ENCODE results near the gene GPC6.

GPC6 gene

DNA sequence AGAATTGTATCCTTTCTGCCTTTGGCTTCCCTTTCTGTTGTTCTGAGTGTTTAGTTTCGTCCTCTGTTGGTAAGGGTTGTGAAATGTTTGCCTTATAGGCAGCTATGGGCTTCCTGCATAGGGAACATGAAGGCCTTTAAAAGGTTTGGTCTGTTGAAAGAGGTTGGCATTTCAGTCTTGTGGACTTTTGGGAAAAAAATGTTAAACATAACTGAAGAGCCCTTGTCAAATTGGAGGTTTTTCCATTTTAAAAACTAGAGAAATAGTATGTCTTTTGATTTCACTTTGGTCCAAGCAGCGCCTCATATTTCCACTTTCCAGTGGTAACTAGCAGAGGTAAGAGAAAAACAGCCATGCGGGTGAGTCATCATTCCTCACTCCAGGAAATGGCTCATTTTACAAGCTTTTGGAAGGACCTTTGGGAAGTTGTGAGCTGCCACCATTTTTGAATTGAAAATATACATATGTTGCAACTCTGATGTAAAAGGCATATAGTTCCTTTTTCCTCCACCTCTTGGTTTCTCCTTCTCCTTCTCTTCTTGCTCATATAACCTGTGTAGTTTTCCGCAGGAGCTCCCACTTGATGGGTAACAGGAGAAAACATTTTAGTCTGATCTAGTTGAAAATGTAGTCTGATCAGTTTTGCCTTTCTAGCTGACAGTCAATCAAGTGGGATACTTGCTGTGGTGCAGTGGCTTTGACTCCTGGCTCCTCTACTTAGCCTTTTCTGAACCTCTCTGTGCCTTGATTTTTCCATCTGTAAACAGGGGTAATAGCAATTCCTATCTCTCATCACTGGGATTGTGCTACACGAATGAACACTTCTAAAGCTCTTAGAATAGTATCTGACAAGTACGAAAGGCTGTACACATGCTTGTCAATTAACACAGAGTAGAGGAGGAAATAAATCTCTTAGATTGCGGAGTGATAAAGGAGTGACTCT lies 23.0 kb downstream of the GPC6 start:
- Histone ChIP-seq H3K9me3 (replicated peaks in 1 of 2; ENCODE audit: control insufficient read depth in 2 of 2, insufficient read depth in 1 of 2, low read depth in 1 of 2, low read length in 2 of 2) (no peaks in the 10 kb centered on the region), H2AK5ac (ENCODE audit: low read depth, low read length) (no peak overlapping the region), H2AFZ (ENCODE audit: low read length) (no peak overlapping the region), H3K4ac (ENCODE audit: low read length) (no peak overlapping the region), H3K27ac (replicated peaks; ENCODE audit: low read length) (no peak overlapping the region), H3K18ac (ENCODE audit: low read length) (no peak overlapping the region), H3K4me1 (ENCODE audit: control insufficient read depth in 2 of 2, insufficient read depth in 1 of 2, low read depth in 1 of 2, low read length in 2 of 2) (peaks cover 3 to 7% of the 10 kb centered on the region in 2 donors), H2BK120ac (ENCODE audit: low read depth, low read length) (no peak overlapping the region), H3K14ac (ENCODE audit: low read length) (no peak overlapping the region), H4K8ac (ENCODE audit: low read depth, low read length) (no peak overlapping the region), H3K36me3 (replicated peaks in 1 of 2; ENCODE audit: control insufficient read depth in 2 of 2, insufficient read depth in 2 of 2, low read length in 2 of 2) (no peaks in the 10 kb centered on the region), H4K91ac (ENCODE audit: low read depth, low read length, poor library complexity) (no peak overlapping the region), H2BK5ac (ENCODE audit: low read length) (no peak overlapping the region), H3K9ac (ENCODE audit: low read depth, low read length, poor library complexity) (no peak overlapping the region), H2BK15ac (ENCODE audit: low read length) (no peak overlapping the region), H2BK12ac (ENCODE audit: low read length) (no peak overlapping the region), H3K4me2 (ENCODE audit: insufficient read depth, low read length, poor library complexity, severe bottlenecking) (no peak overlapping the region), H3K4me3 (ENCODE audit: low read length in 2 of 2) (no peak overlapping the region), H3K23ac (ENCODE audit: low read depth, low read length, poor library complexity) (no peak overlapping the region), H3K27me3 (ENCODE audit: control insufficient read depth in 3 of 3, insufficient read depth in 3 of 3, low read depth in 1 of 3, low read length in 3 of 3) (no peaks in the 10 kb centered on the region), H3K79me1 (ENCODE audit: low read depth, low read length) (no peaks in the 10 kb centered on the region)
- DNase-seq (ENCODE audit: low spot score) = no peak
- no CpG with 5 or more reads among the region's 7 CpGs for WGBS, 2 donors (ENCODE audit: extremely low coverage in 2 of 2, insufficient read length in 2 of 2, insufficient replicate concordance in 1 of 2)

- no peak overlapping the region for H3K9ac ChIP-seq (ENCODE audit: low read depth, low read length, poor library complexity)
- H2BK15ac ChIP-seq (ENCODE audit: low read length) = no peak overlapping the region
These were observed 28.2 kb downstream of the GPC6 start for GRCh38 chr13:93254775-93255174.

DNA sequence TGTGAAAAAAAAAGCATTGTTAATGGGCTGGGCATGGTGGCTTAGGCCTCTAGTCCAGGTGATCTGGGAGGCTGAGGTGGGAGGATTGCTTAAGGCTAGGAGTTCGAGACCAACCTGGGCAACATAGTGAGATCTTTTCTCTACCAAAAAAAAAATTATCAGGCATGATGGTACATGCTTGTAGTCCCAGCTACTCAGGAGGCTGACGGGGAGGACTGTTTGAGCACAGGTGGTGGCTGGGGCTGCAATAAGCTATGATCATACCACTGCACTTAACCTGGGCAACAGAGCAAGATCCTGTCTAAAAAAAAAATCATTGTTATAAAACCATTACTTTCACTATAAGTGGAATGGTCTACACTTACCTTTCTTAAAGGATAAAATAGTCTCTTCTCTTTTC lies 30.4 kb downstream of the GPC6 start:
- no peaks in the 10 kb centered on the region for H3K9me3 ChIP-seq (replicated peaks in 1 of 2; ENCODE audit: control insufficient read depth in 2 of 2, insufficient read depth in 1 of 2, low read depth in 1 of 2, low read length in 2 of 2)
- no peak overlapping the region for H3K4me3 ChIP-seq (ENCODE audit: low read length in 2 of 2)
- H3K4ac ChIP-seq (ENCODE audit: low read length) = no peak overlapping the region
- no peaks in the 10 kb centered on the region for H3K36me3 ChIP-seq (replicated peaks in 1 of 2; ENCODE audit: control insufficient read depth in 2 of 2, insufficient read depth in 2 of 2, low read length in 2 of 2)
- no peak overlapping the region for H3K9ac ChIP-seq (ENCODE audit: low read depth, low read length, poor library complexity)
- no peak overlapping the region for H2BK15ac ChIP-seq (ENCODE audit: low read length)
- no peak overlapping the region for H3K27ac ChIP-seq (replicated peaks; ENCODE audit: low read length)
- no peak overlapping the region for H3K18ac ChIP-seq (ENCODE audit: low read length)
- no peak overlapping the region for H2BK120ac ChIP-seq (ENCODE audit: low read depth, low read length)
- no peak overlapping the region for H4K91ac ChIP-seq (ENCODE audit: low read depth, low read length, poor library complexity)
- H3K23ac ChIP-seq (ENCODE audit: low read depth, low read length, poor library complexity) = no peak overlapping the region
- H2AK5ac ChIP-seq (ENCODE audit: low read depth, low read length) = no peak overlapping the region
- H2BK5ac ChIP-seq (ENCODE audit: low read length) = no peak overlapping the region
- H3K27me3 ChIP-seq (ENCODE audit: control insufficient read depth in 3 of 3, insufficient read depth in 3 of 3, low read depth in 1 of 3, low read length in 3 of 3) = no peaks in the 10 kb centered on the region
- no peak overlapping the region for H3K14ac ChIP-seq (ENCODE audit: low read length)
- no peak for DNase-seq (ENCODE audit: low spot score)
- H2BK12ac ChIP-seq (ENCODE audit: low read length) = no peak overlapping the region
- no CpG with 5 or more reads among the region's 2 CpGs for WGBS, 2 donors (ENCODE audit: extremely low coverage in 2 of 2, insufficient read length in 2 of 2, insufficient replicate concordance in 1 of 2)
- no peak overlapping the region for H3K4me2 ChIP-seq (ENCODE audit: insufficient read depth, low read length, poor library complexity, severe bottlenecking)
- H4K8ac ChIP-seq (ENCODE audit: low read depth, low read length) = no peak overlapping the region
- no peaks in the 10 kb centered on the region for H3K4me1 ChIP-seq (ENCODE audit: control insufficient read depth in 2 of 2, insufficient read depth in 1 of 2, low read depth in 1 of 2, low read length in 2 of 2)
- no peaks in the 10 kb centered on the region for H3K79me1 ChIP-seq (ENCODE audit: low read depth, low read length)
- no peak overlapping the region for H2AFZ ChIP-seq (ENCODE audit: low read length)

More at GRCh38 chr13:93254775-93255174, 28.2 kb downstream of the GPC6 start:
- Histone ChIP-seq H3K18ac (ENCODE audit: low read length) (no peak overlapping the region), H3K79me1 (ENCODE audit: low read depth, low read length) (no peaks in the 10 kb centered on the region), H3K14ac (ENCODE audit: low read length) (no peak overlapping the region), H2AFZ (ENCODE audit: low read length) (no peak overlapping the region), H3K9me3 (replicated peaks in 1 of 2; ENCODE audit: control insufficient read depth in 2 of 2, insufficient read depth in 1 of 2, low read depth in 1 of 2, low read length in 2 of 2) (no peaks in the 10 kb centered on the region), H3K27me3 (ENCODE audit: control insufficient read depth in 3 of 3, insufficient read depth in 3 of 3, low read depth in 1 of 3, low read length in 3 of 3) (no peaks in the 10 kb centered on the region), H2AK5ac (ENCODE audit: low read depth, low read length) (no peak overlapping the region), H2BK120ac (ENCODE audit: low read depth, low read length) (no peak overlapping the region), H3K4ac (ENCODE audit: low read length) (no peak overlapping the region), H3K4me3 (ENCODE audit: low read length in 2 of 2) (no peak overlapping the region), H2BK12ac (ENCODE audit: low read length) (no peak overlapping the region), H3K4me2 (ENCODE audit: insufficient read depth, low read length, poor library complexity, severe bottlenecking) (no peak overlapping the region), H4K91ac (ENCODE audit: low read depth, low read length, poor library complexity) (no peak overlapping the region), H3K27ac (replicated peaks; ENCODE audit: low read length) (no peak overlapping the region), H4K8ac (ENCODE audit: low read depth, low read length) (no peak overlapping the region), H3K36me3 (replicated peaks in 1 of 2; ENCODE audit: control insufficient read depth in 2 of 2, insufficient read depth in 2 of 2, low read length in 2 of 2) (no peaks in the 10 kb centered on the region), H2BK5ac (ENCODE audit: low read length) (no peak overlapping the region), H3K23ac (ENCODE audit: low read depth, low read length, poor library complexity) (no peak overlapping the region), H3K4me1 (ENCODE audit: control insufficient read depth in 2 of 2, insufficient read depth in 1 of 2, low read depth in 1 of 2, low read length in 2 of 2) (no peaks in the 10 kb centered on the region)
- DNase-seq (ENCODE audit: low spot score) = no peak
- WGBS, 2 donors (ENCODE audit: extremely low coverage in 2 of 2, insufficient read length in 2 of 2, insufficient replicate concordance in 1 of 2) = no CpG with 5 or more reads among the region's 4 CpGs

DNA sequence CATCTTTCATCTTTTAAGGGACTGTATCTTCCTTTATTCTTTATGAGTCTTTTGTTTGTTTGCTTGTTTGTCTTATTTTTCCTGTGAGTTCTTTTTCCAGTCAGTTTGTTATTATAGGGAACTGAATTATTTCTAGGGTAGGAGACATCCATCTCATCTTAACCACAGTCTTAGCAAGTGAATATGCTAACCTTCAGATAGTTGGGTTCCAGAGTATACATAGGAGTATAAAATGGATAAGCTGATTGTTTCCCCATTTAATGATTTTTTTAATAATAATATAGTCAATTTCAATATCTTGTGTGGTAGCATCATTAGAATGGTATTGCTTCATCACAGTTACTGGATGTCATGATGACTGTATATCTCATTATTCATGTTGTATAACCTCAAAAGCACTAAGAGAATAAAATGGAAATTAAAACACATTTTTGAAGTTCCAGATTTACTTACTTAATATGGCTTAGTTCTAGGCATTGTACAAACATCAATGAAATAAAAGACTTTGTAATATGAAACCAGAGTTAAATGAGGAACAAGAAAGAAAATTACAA lies 33.0 kb downstream of the GPC6 start:
- Histone ChIP-seq H3K27me3 (ENCODE audit: control insufficient read depth in 3 of 3, insufficient read depth in 3 of 3, low read depth in 1 of 3, low read length in 3 of 3) (no peaks in the 10 kb centered on the region), H3K9ac (ENCODE audit: low read depth, low read length, poor library complexity) (no peak overlapping the region), H3K14ac (ENCODE audit: low read length) (no peak overlapping the region), H3K36me3 (replicated peaks in 1 of 2; ENCODE audit: control insufficient read depth in 2 of 2, insufficient read depth in 2 of 2, low read length in 2 of 2) (no peaks in the 10 kb centered on the region), H3K4me1 (ENCODE audit: control insufficient read depth in 2 of 2, insufficient read depth in 1 of 2, low read depth in 1 of 2, low read length in 2 of 2) (no peaks in the 10 kb centered on the region), H2BK15ac (ENCODE audit: low read length) (no peak overlapping the region), H3K4ac (ENCODE audit: low read length) (no peak overlapping the region), H3K27ac (replicated peaks; ENCODE audit: low read length) (no peak overlapping the region), H3K18ac (ENCODE audit: low read length) (no peak overlapping the region), H2AFZ (ENCODE audit: low read length) (no peak overlapping the region), H2BK12ac (ENCODE audit: low read length) (no peak overlapping the region), H2AK5ac (ENCODE audit: low read depth, low read length) (no peak overlapping the region), H4K8ac (ENCODE audit: low read depth, low read length) (no peak overlapping the region), H4K91ac (ENCODE audit: low read depth, low read length, poor library complexity) (no peak overlapping the region), H2BK120ac (ENCODE audit: low read depth, low read length) (no peak overlapping the region), H3K23ac (ENCODE audit: low read depth, low read length, poor library complexity) (no peak overlapping the region), H3K4me3 (ENCODE audit: low read length in 2 of 2) (no peak overlapping the region), H3K79me1 (ENCODE audit: low read depth, low read length) (no peaks in the 10 kb centered on the region), H3K9me3 (replicated peaks in 1 of 2; ENCODE audit: control insufficient read depth in 2 of 2, insufficient read depth in 1 of 2, low read depth in 1 of 2, low read length in 2 of 2) (no peaks in the 10 kb centered on the region), H2BK5ac (ENCODE audit: low read length) (no peak overlapping the region), H3K4me2 (ENCODE audit: insufficient read depth, low read length, poor library complexity, severe bottlenecking) (no peak overlapping the region)
- DNase-seq (ENCODE audit: low spot score) = no peak

Data from neuronal stem cell (in vitro differentiated cells).